IPS-15b (cell line): ENCODE results near the gene CTNNBIP1.

Experiments used
- H3K27me3 ChIP-seq: one replicate; pipeline ENCODE4 v1.6.1; 2013; ENCODE audit warnings: low read length; ENCODE audit not compliant: control insufficient read depth, insufficient read depth
- H3K36me3 ChIP-seq: one replicate; pipeline ENCODE4 v1.6.1; 2013; ENCODE audit warnings: low read length; ENCODE audit not compliant: control insufficient read depth, insufficient read depth
- H3K4me1 ChIP-seq: one replicate; pipeline ENCODE4 v1.6.1; 2013; ENCODE audit warnings: mild to moderate bottlenecking, low read length; ENCODE audit not compliant: control insufficient read depth, insufficient read depth
- H3K4me3 ChIP-seq: one replicate; pipeline ENCODE4 v1.5.1; 2013; ENCODE audit warnings: low read depth, low read length
- H3K9ac ChIP-seq: one replicate; pipeline ENCODE4 v1.6.1; 2013; ENCODE audit warnings: low read depth, mild to moderate bottlenecking, low read length
- H3K9me3 ChIP-seq: one replicate; pipeline ENCODE4 v1.6.1; 2013; ENCODE audit warnings: mild to moderate bottlenecking, low read length; ENCODE audit not compliant: control insufficient read depth, insufficient read depth

Gene CTNNBIP1

DNA sequence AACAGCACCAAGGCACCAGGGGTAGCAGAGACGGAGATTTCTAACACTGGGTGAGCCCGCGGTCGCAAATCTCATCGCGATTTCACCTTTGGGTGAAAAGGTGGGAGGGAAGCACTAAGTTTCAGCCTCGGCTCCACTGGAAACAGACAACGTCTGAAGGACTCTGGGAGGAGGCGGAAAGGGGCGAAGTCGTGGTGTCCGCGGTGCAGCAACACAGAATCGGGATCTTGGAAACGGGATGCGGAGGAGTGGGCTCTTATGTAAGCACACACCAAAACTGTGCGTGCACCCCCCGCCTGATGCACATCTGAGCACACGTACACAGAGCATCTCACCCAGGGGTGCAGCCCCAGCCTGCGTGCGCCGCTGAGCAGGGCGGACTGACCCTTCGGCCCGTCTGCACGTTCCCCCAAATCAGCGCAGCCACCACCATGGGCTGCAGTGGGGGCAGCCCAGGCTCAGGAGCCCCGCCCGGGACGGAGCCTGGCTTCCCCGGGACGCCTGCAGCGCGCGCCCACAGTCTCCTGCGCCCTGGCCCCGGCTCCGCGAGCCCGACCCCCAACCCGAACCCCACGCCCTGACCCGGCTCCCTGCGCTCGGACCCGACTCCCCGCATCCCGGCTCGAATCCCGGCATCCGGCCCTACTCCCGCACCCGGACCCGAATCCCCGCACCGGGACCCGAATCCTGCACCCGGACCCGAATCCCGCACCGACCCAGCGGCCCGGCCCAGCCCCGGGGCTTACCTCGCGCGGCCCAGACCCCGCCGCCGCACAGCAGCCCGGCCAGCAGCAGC is 87.0 kb downstream of the CTNNBIP1 start:
- Histone ChIP-seq H3K27me3 (peaks cover 13% of the 10 kb centered on the region), H3K4me3 (peak overlapping the region; percentile 96), H3K9me3 (no peaks in the 10 kb centered on the region), H3K36me3 (no peaks in the 10 kb centered on the region), H3K9ac (peak overlapping the region; percentile 79), H3K4me1 (peaks cover 16% of the 10 kb centered on the region)

DNA sequence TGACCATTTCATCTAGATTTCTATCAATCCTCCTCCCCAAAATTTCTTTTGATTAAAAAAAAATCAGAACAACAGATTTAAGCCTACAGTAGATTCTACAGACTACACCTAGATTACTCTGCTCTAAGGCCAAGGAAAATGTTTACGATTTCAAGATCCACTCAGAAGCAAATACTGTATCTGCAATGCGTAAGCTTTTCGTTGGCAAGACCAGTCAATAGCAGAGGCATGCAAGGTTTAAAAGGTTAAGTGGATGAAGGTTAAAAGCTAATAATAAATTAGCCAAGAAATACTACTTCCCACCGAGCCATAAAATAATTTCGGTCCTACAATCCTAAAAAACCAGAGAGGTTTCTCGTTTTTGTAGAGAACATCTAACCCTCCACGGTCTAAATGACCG is 87.6 kb downstream of the CTNNBIP1 start:
- Histone ChIP-seq H3K9ac (peak overlapping the region; percentile 79), H3K4me3 (peak overlapping the region; percentile 96), H3K9me3 (no peaks in the 10 kb centered on the region), H3K36me3 (no peaks in the 10 kb centered on the region), H3K27me3 (peaks cover 13% of the 10 kb centered on the region), H3K4me1 (peaks cover 16% of the 10 kb centered on the region)

DNA sequence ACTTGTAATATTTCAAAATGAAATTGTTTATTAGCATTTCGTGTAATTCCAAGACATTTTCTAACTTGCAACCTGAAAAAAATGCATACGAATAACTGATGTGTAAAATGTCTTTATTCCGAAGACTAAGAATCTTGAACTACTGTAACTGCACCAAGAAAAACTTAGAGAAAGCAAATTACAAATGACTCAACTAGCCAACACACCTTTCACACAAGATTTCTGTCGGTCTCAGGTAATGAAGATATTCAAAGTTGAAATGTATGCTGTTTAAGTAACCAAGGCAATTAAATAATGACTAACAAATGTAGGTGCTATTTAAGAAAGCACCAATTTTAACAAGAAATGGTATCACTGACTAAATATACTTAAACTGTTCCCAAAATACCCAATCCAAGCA is 88.4 kb downstream of the CTNNBIP1 start:
- Histone ChIP-seq H3K9ac (no peak overlapping the region), H3K9me3 (no peaks in the 10 kb centered on the region), H3K36me3 (no peaks in the 10 kb centered on the region), H3K27me3 (peaks cover 13% of the 10 kb centered on the region), H3K4me3 (no peak overlapping the region), H3K4me1 (peaks cover 16% of the 10 kb centered on the region)

DNA sequence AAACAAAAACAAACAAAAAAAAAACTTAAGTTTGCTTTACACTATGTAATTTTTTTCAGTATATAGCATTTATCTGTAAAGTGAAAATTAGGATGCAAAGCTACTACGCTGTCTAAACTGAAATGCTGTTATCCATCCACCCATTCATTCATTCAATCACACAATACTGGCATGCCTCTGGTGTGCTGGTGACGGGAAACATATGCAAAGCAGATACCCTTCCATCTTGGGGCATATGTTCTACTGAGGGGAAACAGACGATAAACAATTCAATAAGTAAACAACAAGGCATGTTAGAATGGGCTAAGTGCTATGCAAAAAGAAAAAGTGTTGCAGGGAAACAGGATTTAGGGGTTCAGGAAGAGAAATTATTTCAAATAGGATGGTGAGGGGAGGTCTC is 89.5 kb downstream of the CTNNBIP1 start:
- Histone ChIP-seq H3K9me3 (no peaks in the 10 kb centered on the region), H3K9ac (no peak overlapping the region), H3K36me3 (no peaks in the 10 kb centered on the region), H3K4me1 (peaks cover 10% of the 10 kb centered on the region), H3K27me3 (peaks cover 6% of the 10 kb centered on the region), H3K4me3 (no peak overlapping the region)

DNA sequence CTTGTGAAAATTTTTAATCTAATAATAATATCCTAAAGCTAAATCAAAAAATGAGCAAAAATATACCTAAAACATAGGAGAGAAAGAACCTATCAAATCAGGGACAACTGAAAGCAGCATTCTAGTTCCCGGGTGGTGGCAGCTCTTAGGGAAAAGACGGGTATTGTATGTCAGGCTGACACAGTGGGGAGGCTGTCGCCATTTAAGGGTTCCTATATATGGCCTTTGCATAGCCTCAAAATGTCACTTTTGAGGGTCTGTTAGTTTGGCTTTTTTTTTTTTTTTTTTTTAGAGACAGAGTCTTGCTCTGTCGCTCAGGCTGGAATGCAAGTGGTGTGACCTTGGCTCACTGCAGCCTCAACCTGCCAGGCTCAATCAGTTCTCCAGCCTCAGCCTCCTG is 92.3 kb downstream of the CTNNBIP1 start:
- H3K4me1 ChIP-seq = peaks cover 7% of the 10 kb centered on the region
- no peak overlapping the region for H3K9ac ChIP-seq
- no peak overlapping the region for H3K4me3 ChIP-seq
- no peaks in the 10 kb centered on the region for H3K36me3 ChIP-seq
- no peaks in the 10 kb centered on the region for H3K9me3 ChIP-seq
- no peaks in the 10 kb centered on the region for H3K27me3 ChIP-seq

DNA sequence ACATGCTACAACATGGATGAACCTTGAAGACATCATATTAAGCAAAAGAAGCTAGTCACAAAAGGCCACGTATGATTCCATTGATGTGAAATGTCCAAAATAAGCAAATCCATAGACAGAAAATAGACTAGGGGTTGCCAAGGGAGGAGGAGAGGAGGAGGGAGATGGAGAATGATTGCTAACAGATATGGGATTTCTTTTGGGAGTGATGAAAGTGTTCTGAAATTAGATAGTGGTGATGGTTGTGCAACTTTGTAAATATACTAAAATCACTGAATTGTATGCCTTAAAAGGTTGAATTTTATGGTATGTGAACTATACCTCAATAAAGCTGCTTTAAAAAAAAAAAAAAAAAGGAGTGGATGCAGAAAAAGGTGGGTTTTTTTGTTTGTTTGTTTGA is 93.9 kb downstream of the CTNNBIP1 start:
- H3K36me3 ChIP-seq = no peaks in the 10 kb centered on the region
- H3K9ac ChIP-seq = no peak overlapping the region
- no peak overlapping the region for H3K4me3 ChIP-seq
- no peaks in the 10 kb centered on the region for H3K9me3 ChIP-seq
- no peaks in the 10 kb centered on the region for H3K27me3 ChIP-seq
- H3K4me1 ChIP-seq = peaks cover 2% of the 10 kb centered on the region

DNA sequence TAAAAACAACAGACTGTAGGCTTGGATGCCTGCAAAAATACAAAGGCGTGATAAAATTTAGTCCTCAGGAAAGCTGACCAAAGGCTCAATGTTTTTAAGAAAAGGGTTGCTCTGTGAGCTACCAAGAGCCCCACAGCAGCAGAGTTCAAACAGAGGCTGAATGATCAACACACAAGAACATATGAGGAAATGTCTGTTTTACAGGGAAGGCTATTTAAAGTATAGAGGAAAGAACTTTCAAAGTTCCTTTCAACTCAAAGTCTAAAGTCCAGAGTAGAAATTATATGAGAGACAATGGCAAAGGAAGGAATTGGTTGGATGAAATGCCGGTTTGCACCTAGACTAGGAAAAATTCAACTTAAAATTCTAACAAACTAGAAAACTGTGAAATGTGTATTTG is 94.9 kb downstream of the CTNNBIP1 start:
- H3K27me3 ChIP-seq = no peaks in the 10 kb centered on the region
- no peaks in the 10 kb centered on the region for H3K4me1 ChIP-seq
- no peak overlapping the region for H3K9ac ChIP-seq
- H3K9me3 ChIP-seq = no peaks in the 10 kb centered on the region
- no peaks in the 10 kb centered on the region for H3K36me3 ChIP-seq
- H3K4me3 ChIP-seq = no peak overlapping the region

DNA sequence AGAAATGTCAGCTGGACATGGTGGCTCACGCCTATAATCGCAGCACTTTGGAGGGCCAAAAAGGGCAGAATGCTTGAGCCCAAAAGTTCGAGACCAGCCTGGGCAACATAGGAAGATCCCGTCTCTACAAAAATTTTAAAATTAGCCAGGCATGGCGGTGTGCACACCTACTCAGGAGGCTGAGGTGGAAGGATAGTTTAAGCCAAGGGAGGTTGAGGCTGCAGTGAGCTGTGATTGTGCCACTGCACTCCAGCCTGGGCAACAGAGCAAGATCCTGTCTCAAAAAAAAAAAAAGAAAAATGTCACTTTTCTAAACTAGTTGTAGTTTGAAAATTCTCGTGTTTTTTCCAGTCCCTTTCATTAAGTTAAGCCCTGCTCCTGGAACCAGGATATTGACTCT is 95.5 kb downstream of the CTNNBIP1 start:
- no peaks in the 10 kb centered on the region for H3K9me3 ChIP-seq
- no peaks in the 10 kb centered on the region for H3K27me3 ChIP-seq
- no peak overlapping the region for H3K9ac ChIP-seq
- H3K36me3 ChIP-seq = no peaks in the 10 kb centered on the region
- no peak overlapping the region for H3K4me3 ChIP-seq
- no peaks in the 10 kb centered on the region for H3K4me1 ChIP-seq

DNA sequence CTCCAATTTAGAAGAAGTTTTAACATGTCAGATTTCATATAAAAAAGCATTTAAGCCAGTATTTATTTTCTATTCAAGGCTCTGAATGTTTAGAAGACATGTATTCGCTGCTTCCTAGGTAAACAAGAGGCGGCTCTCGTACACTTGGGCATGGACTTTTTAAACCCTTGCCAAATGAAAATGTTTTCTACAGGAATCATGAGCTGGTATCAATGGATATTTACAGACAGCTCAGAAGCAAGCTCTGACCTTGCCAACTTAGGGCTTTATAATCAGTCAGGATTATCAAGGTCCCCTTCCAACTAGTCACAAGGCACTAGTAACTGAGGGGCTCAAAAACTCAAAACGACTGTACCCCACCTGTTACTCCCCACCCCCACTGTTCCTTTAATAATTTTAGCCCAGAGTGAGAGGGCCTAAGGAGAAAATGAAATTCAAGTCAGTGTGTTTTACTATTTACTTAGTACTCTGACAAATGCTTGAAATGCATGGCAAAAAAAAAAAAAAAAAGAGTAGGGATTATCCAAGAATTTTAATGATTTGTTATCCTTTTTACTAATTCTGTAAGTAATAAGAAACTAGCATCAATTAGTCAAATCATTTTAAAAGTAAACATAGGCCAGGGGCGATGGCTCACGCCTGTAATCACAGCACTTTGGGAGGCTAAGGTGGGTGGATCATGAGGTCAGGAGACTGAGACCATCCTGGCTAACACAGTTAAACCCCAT is 98.7 kb downstream of the CTNNBIP1 start:
- Histone ChIP-seq H3K9ac (no peak overlapping the region), H3K4me1 (peaks cover 5% of the 10 kb centered on the region), H3K9me3 (no peaks in the 10 kb centered on the region), H3K27me3 (no peaks in the 10 kb centered on the region), H3K4me3 (no peak overlapping the region), H3K36me3 (no peaks in the 10 kb centered on the region)

DNA sequence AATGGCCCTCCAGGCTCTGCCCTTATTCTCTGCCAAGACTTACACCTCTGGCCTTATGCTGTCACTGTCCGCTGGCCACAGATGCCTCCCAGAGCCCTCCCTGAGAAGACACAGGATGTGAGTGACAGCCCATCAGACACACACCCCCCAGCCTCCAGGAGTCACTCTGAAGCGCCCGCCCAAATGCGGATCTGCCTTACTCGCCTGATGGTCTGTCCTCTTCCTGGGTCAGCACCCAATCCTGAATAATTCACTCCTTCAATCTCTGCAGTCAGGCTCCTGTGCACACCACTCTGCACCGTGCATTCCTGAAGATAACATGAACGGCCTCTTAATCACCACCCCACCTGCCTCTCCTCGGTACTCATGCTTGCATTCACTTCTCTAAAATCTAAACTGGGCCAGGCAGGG is 101.0 kb downstream of the CTNNBIP1 start:
- no peaks in the 10 kb centered on the region for H3K27me3 ChIP-seq
- H3K4me3 ChIP-seq = no peak overlapping the region
- no peaks in the 10 kb centered on the region for H3K9me3 ChIP-seq
- H3K36me3 ChIP-seq = no peaks in the 10 kb centered on the region
- H3K4me1 ChIP-seq = peaks cover 12% of the 10 kb centered on the region
- H3K9ac ChIP-seq = no peak overlapping the region

DNA sequence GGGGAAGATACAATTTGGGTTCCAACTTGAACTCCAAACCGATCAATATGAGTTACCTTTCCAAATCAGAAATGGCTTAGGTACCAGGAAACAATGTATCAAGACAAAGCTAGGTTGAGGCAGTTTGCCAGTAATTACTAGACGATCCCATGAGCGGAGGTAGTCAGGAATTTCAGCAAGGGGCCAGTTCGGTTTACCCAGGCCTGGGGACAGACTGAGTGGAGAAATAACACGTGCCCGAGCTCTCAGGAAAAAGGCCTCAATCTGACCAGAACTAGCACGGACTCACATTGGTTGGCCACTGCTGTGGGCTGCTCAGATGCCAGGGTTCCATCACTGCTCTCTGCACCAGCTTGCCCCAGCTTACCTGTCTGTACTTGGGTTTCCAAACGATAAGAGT is 101.6 kb downstream of the CTNNBIP1 start:
- H3K36me3 ChIP-seq = no peaks in the 10 kb centered on the region

DNA sequence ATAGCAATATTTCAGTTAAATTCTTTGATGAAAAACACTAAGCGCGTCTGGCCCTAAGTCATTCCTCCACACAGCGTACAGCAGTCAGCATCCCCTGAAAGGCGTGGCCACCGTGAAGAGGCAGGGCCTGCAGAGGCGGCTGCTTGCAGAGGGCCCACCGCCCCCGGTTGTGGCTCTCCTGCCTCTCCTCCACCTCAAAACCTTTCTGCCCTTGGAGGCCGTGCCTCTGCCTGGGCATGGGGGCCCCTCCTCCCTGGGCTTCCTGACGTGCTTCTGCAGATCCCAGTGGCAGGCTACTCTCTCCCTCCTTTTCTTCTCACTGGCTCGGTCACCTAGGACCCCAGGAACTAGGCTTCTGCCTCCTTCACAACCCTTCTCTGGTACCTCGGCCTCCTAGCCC is 102.5 kb downstream of the CTNNBIP1 start:
- no peaks in the 10 kb centered on the region for H3K27me3 ChIP-seq

More for the DNA sequence above, 101.6 kb downstream of the CTNNBIP1 start:
- Histone ChIP-seq H3K9me3 (no peaks in the 10 kb centered on the region), H3K4me3 (no peak overlapping the region), H3K9ac (no peak overlapping the region), H3K4me1 (peaks cover 12% of the 10 kb centered on the region), H3K27me3 (no peaks in the 10 kb centered on the region)

More for the DNA sequence above, 102.5 kb downstream of the CTNNBIP1 start:
- Histone ChIP-seq H3K9ac (no peak overlapping the region), H3K9me3 (no peaks in the 10 kb centered on the region), H3K36me3 (no peaks in the 10 kb centered on the region), H3K4me3 (no peak overlapping the region), H3K4me1 (peaks cover 12% of the 10 kb centered on the region)
